Measurements from ENCODE around the gene EPB41. TPM values are rescaled to one million over a fixed set of nuclear protein-coding genes. Genes with fewer than 3 reads are reported as not detected.

Gene EPB41
- total RNA-seq, 1 donor from 2014 or later: 82.6 TPM

DNA sequence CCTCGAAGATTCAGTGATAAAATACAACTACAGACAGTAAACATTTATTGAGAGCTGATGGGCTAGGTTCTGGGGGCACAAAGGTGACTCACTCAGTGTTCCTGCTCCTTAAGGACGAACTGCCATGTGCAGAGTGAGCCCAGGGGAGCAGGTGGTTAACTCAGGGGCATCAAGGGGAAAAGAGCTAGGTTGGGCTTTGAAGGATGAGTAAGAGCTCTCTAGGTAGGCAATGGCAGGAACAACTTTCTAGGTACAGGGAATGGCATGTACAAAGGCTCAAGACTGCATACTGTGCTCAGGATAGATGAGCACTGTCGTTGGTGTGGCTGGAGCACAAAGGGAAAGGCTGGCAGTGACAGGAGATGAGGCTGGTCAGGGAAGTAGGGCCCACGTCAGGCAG lies 16.6 kb upstream of the EPB41 start:
- no peak for DNase-seq (ENCODE audit: low spot score)
- H3K4me3 Mint-ChIP-seq (ENCODE audit: unreplicated experiment): peak overlapping the region; percentile 72
- TF ChIP-seq, protein P1, sequence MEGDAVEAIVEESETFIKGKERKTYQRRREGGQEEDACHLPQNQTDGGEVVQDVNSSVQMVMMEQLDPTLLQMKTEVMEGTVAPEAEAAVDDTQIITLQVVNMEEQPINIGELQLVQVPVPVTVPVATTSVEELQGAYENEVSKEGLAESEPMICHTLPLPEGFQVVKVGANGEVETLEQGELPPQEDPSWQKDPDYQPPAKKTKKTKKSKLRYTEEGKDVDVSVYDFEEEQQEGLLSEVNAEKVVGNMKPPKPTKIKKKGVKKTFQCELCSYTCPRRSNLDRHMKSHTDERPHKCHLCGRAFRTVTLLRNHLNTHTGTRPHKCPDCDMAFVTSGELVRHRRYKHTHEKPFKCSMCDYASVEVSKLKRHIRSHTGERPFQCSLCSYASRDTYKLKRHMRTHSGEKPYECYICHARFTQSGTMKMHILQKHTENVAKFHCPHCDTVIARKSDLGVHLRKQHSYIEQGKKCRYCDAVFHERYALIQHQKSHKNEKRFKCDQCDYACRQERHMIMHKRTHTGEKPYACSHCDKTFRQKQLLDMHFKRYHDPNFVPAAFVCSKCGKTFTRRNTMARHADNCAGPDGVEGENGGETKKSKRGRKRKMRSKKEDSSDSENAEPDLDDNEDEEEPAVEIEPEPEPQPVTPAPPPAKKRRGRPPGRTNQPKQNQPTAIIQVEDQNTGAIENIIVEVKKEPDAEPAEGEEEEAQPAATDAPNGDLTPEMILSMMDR (IDR thresholded peaks at IDR 0.05; ENCODE audit: unreplicated experiment): no peak
- H3K4me1 Mint-ChIP-seq (ENCODE audit: unreplicated experiment): peaks cover 25% of the 10 kb centered on the region
- peaks cover 8% of the 10 kb centered on the region for H3K27me3 Mint-ChIP-seq (ENCODE audit: unreplicated experiment)
- no peak overlapping the region for H3K27ac Mint-ChIP-seq (ENCODE audit: unreplicated experiment)
- H3K36me3 Mint-ChIP-seq (ENCODE audit: low read depth, unreplicated experiment): peaks cover 4% of the 10 kb centered on the region
- H3K9me3 Mint-ChIP-seq (ENCODE audit: unreplicated experiment): no peaks in the 10 kb centered on the region

DNA sequence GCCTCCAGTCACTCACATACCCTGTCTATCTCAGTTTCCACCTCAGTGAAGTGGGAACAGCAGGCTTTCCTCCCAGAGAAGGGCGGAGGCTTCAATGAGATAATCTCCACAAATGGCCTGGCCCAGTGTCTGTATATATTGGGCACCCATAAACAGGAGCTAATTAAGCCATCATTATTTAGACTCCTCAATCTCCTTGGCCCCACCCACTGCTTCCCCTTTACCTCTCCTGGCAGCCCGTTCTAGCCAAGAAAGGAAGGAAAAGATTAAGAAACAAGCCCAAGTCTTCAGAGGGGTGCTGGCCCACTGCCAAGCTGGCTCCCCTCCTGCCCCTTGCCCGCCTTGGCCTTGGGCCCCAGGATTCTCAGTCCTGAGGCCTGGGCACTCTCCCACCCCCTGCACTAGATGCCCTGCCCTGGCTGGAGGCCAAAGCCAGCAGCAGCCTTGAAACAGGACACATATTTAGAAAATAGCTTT lies 15.9 kb upstream of the EPB41 start:
- Mint-ChIP-seq H3K4me1 (ENCODE audit: unreplicated experiment) (peaks cover 25% of the 10 kb centered on the region), H3K4me3 (ENCODE audit: unreplicated experiment) (no peak overlapping the region), H3K27me3 (ENCODE audit: unreplicated experiment) (peaks cover 8% of the 10 kb centered on the region), H3K36me3 (ENCODE audit: low read depth, unreplicated experiment) (peaks cover 4% of the 10 kb centered on the region), H3K27ac (ENCODE audit: unreplicated experiment) (no peak overlapping the region), H3K9me3 (ENCODE audit: unreplicated experiment) (no peaks in the 10 kb centered on the region)
- no peak for DNase-seq (ENCODE audit: low spot score)
- TF ChIP-seq, protein P1 (IDR thresholded peaks at IDR 0.05; ENCODE audit: unreplicated experiment): no peak

DNA sequence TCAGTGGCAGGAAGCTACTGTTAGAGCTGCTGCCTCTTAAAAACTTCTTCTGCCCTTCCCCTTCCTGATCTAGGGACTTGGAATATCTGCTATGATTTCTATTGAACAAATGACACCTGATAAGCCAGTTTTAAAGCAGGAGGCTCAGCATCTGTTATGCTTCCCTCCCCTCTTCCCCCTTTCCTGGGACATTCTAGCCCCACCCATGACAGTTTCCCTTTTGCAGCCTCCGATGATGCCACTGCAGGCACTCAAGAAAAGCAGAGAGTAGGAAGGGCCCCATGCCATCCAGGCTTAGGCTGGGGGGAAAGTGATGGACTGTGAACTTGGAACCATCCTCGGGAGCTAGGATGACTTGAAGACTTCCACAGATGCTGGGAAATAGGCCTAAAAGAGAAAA lies 15.1 kb upstream of the EPB41 start:
- Mint-ChIP-seq H3K27ac (ENCODE audit: unreplicated experiment) (no peak overlapping the region), H3K36me3 (ENCODE audit: low read depth, unreplicated experiment) (peaks cover 4% of the 10 kb centered on the region), H3K9me3 (ENCODE audit: unreplicated experiment) (no peaks in the 10 kb centered on the region), H3K4me3 (ENCODE audit: unreplicated experiment) (no peak overlapping the region), H3K4me1 (ENCODE audit: unreplicated experiment) (peaks cover 25% of the 10 kb centered on the region), H3K27me3 (ENCODE audit: unreplicated experiment) (peaks cover 8% of the 10 kb centered on the region)
- TF ChIP-seq, protein P1 (IDR thresholded peaks at IDR 0.05; ENCODE audit: unreplicated experiment): no peak
- no peak for DNase-seq (ENCODE audit: low spot score)

DNA sequence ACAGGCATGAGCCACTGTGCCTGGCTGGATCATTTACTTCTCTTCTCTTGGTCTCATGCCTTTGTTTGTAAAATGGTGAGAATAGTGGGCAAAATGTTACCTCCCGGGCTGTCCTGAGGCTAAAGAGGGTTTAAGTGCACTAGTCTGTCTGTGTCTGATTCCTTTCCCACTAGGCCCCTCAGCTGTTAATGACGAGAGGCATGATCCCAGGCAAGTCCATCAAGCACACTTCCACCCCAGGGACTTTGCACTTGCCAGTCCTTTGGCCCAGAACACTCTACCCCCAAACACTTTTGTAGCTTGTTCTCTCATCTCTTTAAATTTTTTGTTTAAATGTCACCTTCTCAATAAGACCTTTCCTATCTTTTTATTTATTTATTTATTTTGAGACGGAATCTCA lies 13.8 kb upstream of the EPB41 start:
- peak overlapping the region; percentile 31 for H3K4me3 Mint-ChIP-seq (ENCODE audit: unreplicated experiment)
- TF ChIP-seq, protein P1 (IDR thresholded peaks at IDR 0.05; ENCODE audit: unreplicated experiment): no peak
- H3K27me3 Mint-ChIP-seq (ENCODE audit: unreplicated experiment): peaks cover 5% of the 10 kb centered on the region

DNA sequence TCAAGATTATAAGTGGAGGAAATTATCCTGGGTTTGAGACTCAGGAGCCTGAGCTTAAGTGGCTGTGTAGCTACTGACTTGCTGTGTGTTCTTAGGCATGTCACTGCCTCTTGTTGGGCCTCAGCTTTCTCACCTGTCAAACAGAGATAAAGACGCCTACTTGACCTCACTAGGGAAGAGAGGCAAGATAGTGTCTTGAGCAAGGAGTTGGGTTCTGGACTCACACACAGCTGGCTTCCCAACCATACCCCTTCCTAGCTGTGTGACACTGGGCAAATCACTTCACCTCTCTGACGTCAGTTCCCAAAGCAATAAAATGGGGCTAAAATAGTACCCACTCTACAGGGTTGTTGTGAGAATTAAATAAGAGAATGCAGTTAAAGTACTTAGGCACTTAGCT lies 11.6 kb upstream of the EPB41 start:
- H3K4me1 Mint-ChIP-seq (ENCODE audit: unreplicated experiment): peaks cover 13% of the 10 kb centered on the region
- no peaks in the 10 kb centered on the region for H3K9me3 Mint-ChIP-seq (ENCODE audit: unreplicated experiment)
- H3K27ac Mint-ChIP-seq (ENCODE audit: unreplicated experiment): no peak overlapping the region
- peaks cover 1% of the 10 kb centered on the region for H3K27me3 Mint-ChIP-seq (ENCODE audit: unreplicated experiment)
- no peak for DNase-seq (ENCODE audit: low spot score)
- H3K36me3 Mint-ChIP-seq (ENCODE audit: low read depth, unreplicated experiment): peaks cover 8% of the 10 kb centered on the region
- H3K4me3 Mint-ChIP-seq (ENCODE audit: unreplicated experiment): no peak overlapping the region
- TF ChIP-seq, protein P1 (IDR thresholded peaks at IDR 0.05; ENCODE audit: unreplicated experiment): no peak

More for the DNA sequence above, 13.8 kb upstream of the EPB41 start:
- peaks cover 4% of the 10 kb centered on the region for H3K36me3 Mint-ChIP-seq (ENCODE audit: low read depth, unreplicated experiment)
- no peak for DNase-seq (ENCODE audit: low spot score)
- peaks cover 22% of the 10 kb centered on the region for H3K4me1 Mint-ChIP-seq (ENCODE audit: unreplicated experiment)
- H3K27ac Mint-ChIP-seq (ENCODE audit: unreplicated experiment): no peak overlapping the region
- no peaks in the 10 kb centered on the region for H3K9me3 Mint-ChIP-seq (ENCODE audit: unreplicated experiment)

Measured in endothelial cell (in vitro differentiated cells).